NCI-H1694 (cell line): Measurements from ENCODE around the gene GCK.

Experiments used
- DNase-seq: peaks from one replicate; lab custom pipeline; 2025; lab: John Stamatoyannopoulos, UW

The GCK gene

DNA sequence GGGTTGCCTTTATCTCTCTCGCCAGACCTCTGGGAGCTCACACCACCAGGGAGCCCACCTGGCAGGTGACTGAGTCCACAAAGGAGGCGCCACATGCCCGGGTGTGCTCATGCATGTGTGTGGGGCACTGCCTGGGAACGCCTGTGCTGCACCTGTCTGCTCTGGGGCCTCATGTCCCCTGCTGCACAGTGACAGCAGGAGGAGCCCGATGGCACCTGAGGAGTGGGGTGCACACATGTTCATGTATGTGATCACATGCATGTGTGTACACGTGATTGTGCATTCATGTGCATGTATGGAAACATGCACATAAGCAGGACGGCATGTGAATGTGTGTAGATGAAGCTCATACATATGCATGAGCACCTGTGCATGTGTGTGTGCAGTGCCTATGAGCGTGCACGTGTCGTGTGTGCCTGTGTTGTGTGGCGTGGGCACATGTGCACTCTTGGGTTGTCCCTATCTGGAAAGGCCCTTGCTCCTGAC lies 33.6 kb upstream of the GCK start:
- no peak for DNase-seq

DNA sequence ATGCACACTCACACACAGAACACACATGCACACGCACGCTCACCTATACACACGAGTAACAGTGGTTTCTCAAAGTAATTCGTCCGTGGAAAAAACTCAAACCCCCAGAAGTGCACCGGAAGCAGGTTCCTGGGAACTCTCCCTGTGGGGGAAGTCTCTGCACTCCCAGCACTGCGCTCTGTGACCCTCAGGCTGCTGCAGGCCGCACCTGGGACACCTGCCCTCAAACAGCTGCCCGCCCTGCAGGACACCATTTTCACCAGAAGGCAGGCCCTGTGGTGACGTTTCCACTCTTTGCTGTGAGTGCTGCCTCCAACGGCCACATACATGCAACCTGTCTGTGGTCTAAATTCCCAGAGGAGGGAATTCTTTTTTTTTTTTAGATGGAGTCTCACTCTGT lies 32.8 kb upstream of the GCK start:
- DNase-seq, result no peak

DNA sequence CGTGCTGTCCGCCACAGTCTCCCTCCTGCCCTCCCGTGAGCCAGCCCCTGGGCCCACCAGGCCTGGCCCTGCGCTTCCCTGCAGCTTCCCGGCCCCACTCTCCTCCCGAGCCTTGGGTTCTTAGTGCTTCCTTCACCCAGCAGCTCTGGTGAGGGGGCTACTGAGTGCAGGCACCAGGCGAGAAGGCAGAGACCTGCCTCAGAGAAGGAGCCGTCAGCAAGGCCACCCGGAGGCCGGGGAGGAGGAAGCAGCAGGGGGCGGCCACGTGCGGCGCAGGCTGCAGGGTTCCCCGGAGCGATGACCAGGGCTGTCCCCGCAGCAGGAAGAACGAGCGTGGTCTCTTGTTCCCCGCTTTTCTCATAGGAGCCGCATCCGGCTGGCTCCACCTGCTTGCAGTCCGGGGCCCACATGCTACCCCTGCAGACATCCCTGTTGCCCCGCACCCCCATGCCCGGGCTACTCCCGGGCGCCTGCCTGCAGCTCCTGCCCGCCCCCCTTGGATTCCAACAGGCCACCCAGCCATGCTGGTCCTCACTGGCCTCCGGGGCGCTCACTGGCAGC lies 32.1 kb upstream of the GCK start:
- DNase-seq, result no peak

DNA sequence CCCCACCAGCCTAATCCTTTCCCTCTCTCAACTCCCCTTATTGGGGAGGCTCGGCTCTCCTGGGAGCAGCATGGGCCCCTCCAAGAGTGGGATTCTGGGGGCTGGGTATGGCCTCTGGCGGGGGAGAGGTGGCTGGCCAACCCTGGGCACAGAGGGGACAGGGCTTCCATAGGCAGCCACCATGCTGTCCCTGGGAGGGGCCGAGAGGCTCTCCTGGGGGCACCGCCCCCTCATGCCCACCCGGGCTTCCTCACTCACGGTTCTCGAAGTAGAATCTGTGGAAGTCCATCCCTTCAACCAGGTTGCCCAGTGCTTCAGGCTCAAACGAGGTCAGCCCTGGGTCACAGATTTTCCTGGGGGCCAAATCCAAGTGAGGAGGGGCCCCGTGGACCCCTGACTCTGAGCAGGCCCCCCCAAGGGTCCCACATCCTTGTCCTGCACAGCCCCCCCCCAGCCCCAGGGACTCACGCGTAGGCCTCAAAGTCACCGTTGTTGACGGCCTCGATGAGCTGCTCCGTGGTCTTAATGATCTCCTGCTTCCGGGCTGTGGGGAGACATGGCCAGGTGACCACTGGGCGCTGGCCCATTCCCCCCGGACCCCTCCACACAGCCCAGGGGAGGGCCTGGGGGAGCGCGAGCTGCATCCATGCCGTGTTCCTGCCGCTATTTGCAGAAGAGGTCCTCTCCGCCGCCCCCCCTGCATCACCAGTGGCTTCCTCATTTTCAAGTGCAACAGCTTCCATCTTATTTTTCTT lies 31.3 kb upstream of the GCK start:
- no peak for DNase-seq

- no peak for DNase-seq
Measured at GRCh38 chr7:44220046-44220357, 30.8 kb upstream of the GCK start.

GRCh38 chr7:44219371-44220045 lies 30.3 kb upstream of the GCK start:
- no peak for DNase-seq

- DNase-seq, result no peak
Measured at GRCh38 chr7:44218418-44219201, 29.4 kb upstream of the GCK start.

- DNase-seq, result no peak
Measured at GRCh38 chr7:44217852-44218402, 28.7 kb upstream of the GCK start.

GRCh38 chr7:44217223-44217714 lies 28.0 kb upstream of the GCK start:
- DNase-seq, result no peak

DNA sequence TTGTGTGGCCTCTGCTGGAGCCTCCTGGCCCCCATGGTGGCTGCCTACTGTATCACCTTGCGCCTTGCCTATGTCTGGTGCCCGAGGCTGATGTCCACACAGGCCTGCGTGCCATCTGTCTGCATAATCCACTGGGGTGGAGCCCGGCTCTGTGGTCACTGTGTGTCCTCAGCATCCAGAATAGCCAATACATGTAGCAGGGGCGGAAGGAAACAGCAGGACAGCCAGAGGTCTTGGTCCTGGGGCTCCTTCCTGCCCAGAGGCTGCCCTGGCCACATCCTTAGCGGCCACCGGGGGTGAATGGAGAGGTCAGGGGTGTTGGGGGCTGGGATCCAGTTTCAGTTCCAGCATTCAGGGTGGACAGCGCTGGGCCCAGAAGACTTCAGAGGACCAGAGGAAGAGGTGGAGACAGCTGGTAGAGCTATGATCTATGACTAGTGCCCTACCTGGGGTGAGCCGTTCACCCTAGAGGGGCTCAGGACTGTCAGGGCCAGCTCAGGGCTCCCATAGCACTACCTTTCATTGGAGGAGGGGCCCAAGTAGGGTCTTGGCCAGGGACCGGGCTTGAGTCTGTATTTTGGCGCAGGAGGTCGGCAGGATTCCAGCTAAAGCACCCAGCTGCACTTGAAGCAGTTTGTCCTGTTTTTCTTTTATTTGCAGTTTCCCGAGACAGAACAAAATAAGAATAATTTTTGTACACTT lies 27.4 kb upstream of the GCK start:
- no peak for DNase-seq

DNA sequence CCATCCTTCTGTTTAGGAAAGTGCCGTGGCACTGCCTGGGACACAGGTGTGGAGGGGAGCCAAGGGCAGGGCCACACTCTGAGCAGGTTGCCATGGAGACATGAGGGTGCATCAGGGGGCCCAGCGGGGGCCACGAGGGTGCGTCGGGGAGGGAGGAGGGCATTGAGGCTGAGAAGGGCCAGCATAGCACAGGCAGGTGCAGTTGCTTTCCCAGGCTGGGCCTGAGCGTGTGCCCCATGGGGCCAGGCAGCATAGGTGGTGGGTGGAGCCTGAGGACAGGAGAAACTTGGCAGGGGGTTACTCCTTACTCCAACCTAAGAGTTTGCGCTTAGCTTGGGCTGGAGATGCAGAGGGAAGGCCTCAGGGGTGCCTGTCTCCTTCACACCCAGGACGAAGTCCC lies 26.8 kb upstream of the GCK start:
- no peak for DNase-seq

GRCh38 chr7:44215531-44215930 lies 26.3 kb upstream of the GCK start:
- no peak for DNase-seq

DNA sequence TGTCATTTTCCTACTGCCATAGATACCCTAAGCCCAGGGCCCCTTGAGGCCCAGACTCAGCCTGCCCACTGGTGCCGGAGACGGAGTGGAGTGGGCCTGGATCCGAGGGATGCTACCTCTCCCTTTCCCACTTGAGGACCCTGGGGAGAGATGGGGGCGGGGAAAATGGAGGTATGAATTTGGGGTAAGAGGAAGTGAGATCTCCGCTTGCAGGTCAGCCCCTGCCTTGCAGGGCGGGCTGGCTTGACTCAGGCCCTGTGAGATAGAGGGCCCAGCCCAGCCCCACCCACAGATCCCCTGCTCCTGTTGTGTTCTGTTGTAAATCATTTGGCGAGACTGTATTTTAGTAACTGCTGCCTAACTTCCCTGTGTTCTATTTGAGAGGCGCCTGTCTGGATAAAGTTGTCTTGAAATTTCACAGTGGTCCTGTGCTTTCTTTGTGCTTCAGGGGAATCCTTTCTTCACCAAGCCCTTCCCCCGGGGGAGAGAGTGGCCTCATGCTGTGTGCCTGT lies 24.7 kb upstream of the GCK start:
- DNase-seq, result no peak

DNA sequence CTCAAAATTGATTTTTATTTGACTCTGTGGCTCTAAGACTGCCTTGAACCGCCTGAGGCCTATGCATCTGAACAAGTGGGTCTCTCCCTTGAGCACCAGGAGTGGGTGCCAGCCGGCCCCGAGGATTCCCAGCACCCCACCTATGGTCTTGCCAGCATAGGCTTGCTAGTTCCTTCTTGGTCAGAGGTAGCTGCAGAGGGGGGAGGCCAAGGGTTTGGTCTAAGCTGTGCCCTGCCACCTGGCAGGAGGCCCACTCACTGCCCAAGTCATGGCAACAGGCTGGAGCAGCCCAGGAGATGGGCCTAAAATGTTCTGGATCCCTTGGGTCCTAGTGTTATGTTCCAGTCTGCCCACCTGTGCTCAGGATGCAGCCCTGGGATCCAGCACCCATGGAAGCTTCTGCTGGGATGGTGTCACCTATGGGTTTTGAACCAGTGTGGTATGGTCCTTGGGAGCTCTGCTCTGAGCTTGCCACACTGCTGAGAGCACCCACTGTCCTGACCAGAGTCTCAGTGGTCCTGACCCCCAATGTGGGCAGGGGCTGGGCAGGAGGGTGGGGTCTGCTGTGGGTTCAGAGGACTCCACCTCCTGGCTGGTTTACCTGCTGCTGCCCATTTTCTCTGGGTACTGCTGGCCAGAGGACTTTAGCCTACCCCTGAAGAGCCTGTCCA lies 24.1 kb upstream of the GCK start:
- no peak for DNase-seq

DNA sequence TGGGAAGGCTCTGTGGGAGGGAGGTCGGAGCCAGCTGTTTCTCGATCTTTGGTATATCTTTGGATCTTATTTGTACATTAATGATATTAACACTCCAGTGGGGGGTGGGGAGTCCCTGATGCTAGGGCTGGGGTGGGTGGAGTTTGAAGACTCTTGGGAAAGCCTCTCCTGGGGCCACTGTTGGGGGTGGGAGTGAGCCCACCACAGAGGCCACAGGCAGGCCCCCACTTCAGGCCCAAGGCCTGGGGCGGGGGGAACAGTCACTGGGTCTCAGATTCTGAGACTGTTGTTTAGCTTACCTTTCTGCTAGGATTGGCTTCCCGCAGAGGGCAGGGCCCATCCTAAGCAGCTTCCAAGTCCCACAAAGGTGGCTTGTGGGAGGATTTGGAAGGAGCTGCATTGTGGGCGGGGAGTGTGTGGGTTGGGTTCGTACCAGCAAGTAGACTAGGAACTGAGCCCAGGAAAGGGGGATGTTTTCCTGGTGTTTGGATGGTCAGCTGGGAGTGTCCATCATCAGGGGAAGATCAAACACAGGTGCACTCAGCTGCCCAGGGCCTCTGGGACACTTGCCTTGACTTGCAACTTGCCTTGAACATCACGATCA lies 23.4 kb upstream of the GCK start:
- no peak for DNase-seq

DNA sequence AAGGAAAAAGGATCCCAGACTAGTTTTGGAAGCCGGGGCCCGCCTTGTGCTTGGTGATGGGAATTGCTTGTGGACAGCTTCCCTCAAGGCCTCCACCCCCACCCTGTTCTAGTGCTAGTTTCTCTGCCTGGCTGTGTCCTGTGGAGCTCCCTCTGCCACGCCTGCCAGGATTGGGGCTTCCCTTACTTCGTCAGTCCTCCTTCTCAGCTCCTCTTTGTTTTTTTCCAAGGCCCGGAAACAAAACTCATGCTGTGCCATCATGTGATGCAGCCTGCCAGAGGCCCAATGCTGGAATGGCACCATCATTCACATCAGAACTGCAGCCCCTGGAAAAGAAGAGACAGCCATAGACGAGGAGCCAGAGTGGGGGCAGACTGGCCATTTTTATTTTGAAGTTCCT lies 22.8 kb upstream of the GCK start:
- no peak for DNase-seq

DNA sequence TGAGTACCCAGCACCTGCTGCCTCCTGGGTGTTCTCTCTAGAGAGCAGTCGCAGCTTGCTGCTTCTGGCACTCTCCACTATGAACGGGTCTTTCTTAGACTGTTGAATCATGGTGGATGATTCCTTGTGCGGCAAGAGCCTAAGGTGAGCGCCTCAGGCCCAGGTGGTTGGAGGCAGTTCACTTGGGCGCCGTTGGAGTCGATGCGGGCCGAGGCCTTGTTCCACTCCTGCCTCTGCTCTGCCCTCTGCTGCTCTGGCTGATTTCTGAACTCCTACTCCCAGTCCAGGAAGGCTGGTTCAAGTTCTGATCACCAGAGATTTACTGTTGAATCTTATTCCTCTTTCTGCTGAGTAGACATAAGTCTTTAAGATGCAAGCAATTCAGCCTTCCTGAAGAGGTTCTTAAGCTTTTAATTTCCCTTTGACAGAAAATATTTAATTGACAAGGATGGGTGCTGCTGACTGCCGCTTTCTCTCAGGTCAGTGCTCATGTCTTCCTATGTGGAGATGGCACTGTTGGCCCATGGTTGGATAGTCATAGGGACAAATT lies 22.0 kb upstream of the GCK start:
- no peak for DNase-seq

GRCh38 chr7:44210107-44210506 lies 20.9 kb upstream of the GCK start:
- no peak for DNase-seq

DNA sequence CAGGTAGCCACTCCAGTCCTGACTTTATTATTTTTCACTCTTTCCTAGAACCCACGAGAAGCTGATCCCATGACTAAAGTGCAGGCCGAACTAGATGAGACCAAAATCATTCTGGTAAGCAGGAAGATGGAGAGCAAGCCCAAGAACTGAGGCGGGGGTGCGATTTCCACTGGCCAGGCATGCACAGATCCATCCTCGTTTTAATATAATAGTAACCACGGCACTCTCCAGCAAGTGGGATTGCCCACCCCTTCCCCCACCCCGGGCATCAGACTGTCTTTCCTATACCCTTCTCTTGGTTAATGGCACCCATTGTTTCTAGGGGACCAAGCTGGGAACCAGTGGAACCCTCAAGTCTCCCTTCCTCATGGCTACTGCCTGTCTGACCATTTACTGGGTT lies 18.8 kb upstream of the GCK start:
- no peak for DNase-seq

DNA sequence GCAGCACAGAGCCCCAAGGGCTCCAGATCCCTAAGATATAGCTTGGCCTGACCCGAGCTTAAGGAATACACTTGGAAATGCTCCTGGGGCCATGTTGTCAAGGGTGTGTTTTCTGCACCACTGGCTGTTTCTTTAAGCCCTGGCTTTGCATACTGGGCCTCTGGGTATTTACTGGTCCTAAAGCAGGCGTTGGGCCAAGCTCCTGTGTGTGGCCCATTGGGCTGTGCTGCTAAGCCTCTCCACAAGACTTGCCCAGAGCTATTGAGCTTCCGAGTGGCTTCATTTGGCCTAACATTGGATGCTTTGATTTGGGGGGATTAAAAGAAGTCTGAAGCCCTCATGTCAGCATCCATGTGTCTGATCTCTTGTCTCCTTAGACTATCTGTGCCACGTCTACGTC lies 16.8 kb upstream of the GCK start:
- DNase-seq, result no peak
